Tibial artery (tissue), 4 donors: ENCODE results near the gene APEH.

Experiments
- DNase-seq, 2 donors: peaks; one replicate each; pipeline ENCODE4 v3.0.0-alpha.2; 2019
- H3K27ac ChIP-seq, 2 donors: fragments of 200-600 bp; sonication (generic) in 1 of 2; 1 replicate in 1 of 2; 2 replicates in 1 of 2; pipeline ENCODE4 v1.5.1; 2018 to 2019; ENCODE audit warnings: mild to moderate bottlenecking in 1 of 2
- H3K27me3 ChIP-seq, 2 donors: fragments of 200-600 bp; sonication (generic) in 1 of 2; one replicate each; pipeline versions ENCODE4 v1.5.1 to v1.6.0; 2016 to 2019
- H3K36me3 ChIP-seq, 3 donors: fragments of 200-600 bp; sonication (generic) in 2 of 3; one replicate each; pipeline ENCODE4 v1.5.1; 2016 to 2019; ENCODE audit warnings: mild to moderate bottlenecking in 2 of 3
- H3K4me1 ChIP-seq, 4 donors: fragments of 200-600 bp; sonication (generic) in 2 of 4; 1 replicate in 3 of 4; 2 replicates in 1 of 4; pipeline ENCODE4 v1.5.1; 2016 to 2019
- H3K4me3 ChIP-seq, 2 donors: fragments of 200-600 bp; sonication (generic) in 1 of 2; 1 replicate in 1 of 2; 2 replicates in 1 of 2; pipeline ENCODE4 v1.5.1; 2018 to 2019; ENCODE audit warnings: mild to moderate bottlenecking in 2 of 2
- H3K9me3 ChIP-seq, 3 donors: fragments of 200-600 bp; sonication (generic) in 1 of 3; one replicate each; pipeline ENCODE4 v1.5.1; 2016 to 2019
- CTCF ChIP-seq, 2 experiments: fragments of 200-600 bp in 1 of 2; fragments of 450-650 bp in 1 of 2; IDR thresholded peaks; one replicate each; pipeline ENCODE4 v1.5.1; 2017 to 2019; ENCODE audit warnings: antibody characterized with exemption in 2 of 2, mild to moderate bottlenecking in 1 of 2, moderate library complexity in 1 of 2
- intact Hi-C: fragments of 100-400 bp; cut with DNase I; formaldehyde crosslinking; loops from one replicate; pipeline ENCODE4 v1.15.0; 2023; ENCODE audit warnings: low total_unique reads

The APEH gene

GRCh38 chr3:49662720-49663413 is 11.3 kb upstream of the APEH start:
- H3K36me3 ChIP-seq = no peaks in the 10 kb centered on the region
- intact Hi-C loops = no loop called here
- H3K9me3 ChIP-seq = no peaks in the 10 kb centered on the region
- DNase-seq = no peak
- no peak for TF ChIP-seq CTCF (IDR thresholded peaks at IDR 0.05)
- no peaks in the 10 kb centered on the region for H3K4me1 ChIP-seq
- peaks cover 0 to 11% of the 10 kb centered on the region in 2 donors for H3K27me3 ChIP-seq
- H3K27ac ChIP-seq = no peak overlapping the region
- no peak overlapping the region for H3K4me3 ChIP-seq

DNA sequence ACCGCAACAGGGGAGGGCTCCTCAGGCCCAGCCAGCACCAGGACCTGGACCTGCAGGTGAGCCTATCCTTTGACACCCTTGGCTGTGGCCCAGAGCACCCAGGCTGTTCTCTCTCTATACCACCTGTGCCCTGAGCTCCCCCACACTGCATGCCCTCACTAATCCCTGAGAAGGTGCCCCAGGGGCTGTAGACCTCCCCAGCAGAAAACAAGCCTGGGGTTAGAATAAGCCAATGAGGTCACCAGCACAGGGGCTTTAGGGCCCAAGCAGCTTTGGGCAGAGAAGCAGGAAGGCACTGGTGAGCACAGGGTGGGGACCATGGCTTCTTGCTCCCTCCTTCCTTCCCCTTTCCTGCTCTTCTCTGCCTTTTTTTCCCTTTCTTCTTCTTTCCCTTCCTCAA is 10.3 kb upstream of the APEH start:
- intact Hi-C loops = no loop called here
- H3K4me1 ChIP-seq = no peaks in the 10 kb centered on the region
- H3K36me3 ChIP-seq = no peaks in the 10 kb centered on the region
- H3K9me3 ChIP-seq = no peaks in the 10 kb centered on the region
- no peak for TF ChIP-seq CTCF (IDR thresholded peaks at IDR 0.05)
- no peak overlapping the region for H3K27ac ChIP-seq
- DNase-seq = no peak
- peaks cover 0 to 16% of the 10 kb centered on the region in 2 donors for H3K27me3 ChIP-seq
- H3K4me3 ChIP-seq = no peak overlapping the region

GRCh38 chr3:49664300-49664699 is 9.9 kb upstream of the APEH start:
- TF ChIP-seq CTCF (IDR thresholded peaks at IDR 0.05) = no peak
- DNase-seq = no peak
- Histone ChIP-seq H3K27ac (no peak overlapping the region), H3K27me3 (peaks cover 0 to 16% of the 10 kb centered on the region in 2 donors), H3K36me3 (no peaks in the 10 kb centered on the region), H3K9me3 (no peaks in the 10 kb centered on the region), H3K4me3 (no peak overlapping the region), H3K4me1 (no peaks in the 10 kb centered on the region)
- intact Hi-C loops = no loop called here

DNA sequence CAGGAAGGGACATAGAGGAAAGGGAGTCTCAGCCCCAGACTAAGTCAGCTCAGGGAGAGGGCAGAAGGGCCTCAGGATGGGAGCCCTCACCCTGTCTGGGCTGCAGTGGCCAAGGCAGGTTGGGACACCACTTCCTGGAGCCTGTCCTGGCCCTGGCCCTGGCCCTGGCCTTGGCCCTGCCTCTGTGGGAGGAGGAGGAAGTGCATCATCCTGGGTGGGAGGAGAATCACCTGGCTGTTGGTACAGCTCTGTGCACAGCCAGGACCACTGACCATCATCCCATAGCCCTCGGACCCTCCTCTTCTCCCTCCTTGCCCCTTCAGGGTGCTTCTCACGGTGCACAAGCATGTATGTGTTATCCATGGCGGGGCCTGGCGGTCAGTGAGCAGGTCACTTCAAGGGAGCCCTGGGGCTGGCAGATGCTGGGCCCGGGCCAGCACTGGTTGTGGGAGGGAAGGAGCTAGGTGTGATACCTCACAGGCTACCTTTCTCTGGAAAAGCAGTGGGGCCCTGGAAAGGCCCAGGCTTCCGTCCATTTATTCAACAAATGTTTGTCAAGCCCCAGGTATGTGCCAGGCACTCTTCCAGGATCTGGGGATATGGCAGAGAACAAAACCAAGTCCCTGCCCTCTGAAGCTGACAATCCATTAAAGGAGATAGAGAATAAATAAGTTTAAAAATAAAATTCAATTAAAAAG is 8.2 kb upstream of the APEH start:
- H3K27me3 ChIP-seq = peaks cover 0 to 16% of the 10 kb centered on the region in 2 donors
- H3K4me3 ChIP-seq = no peak overlapping the region
- DNase-seq = no peak
- no peaks in the 10 kb centered on the region for H3K9me3 ChIP-seq
- H3K36me3 ChIP-seq = no peaks in the 10 kb centered on the region
- no peaks in the 10 kb centered on the region for H3K4me1 ChIP-seq
- TF ChIP-seq CTCF (IDR thresholded peaks at IDR 0.05) = no peak
- H3K27ac ChIP-seq = no peak overlapping the region
- intact Hi-C loops = no loop called here

GRCh38 chr3:49666592-49666991 is 7.6 kb upstream of the APEH start:
- Histone ChIP-seq H3K4me1 (no peaks in the 10 kb centered on the region), H3K9me3 (no peaks in the 10 kb centered on the region), H3K4me3 (no peak overlapping the region), H3K27ac (no peak overlapping the region), H3K27me3 (peaks cover 0 to 16% of the 10 kb centered on the region in 2 donors), H3K36me3 (no peaks in the 10 kb centered on the region)
- TF ChIP-seq CTCF (IDR thresholded peaks at IDR 0.05) = no peak
- DNase-seq = no peak
- intact Hi-C loops = no loop called here
